HCT116 (cell line): Measurements from ENCODE around the gene GALM.

Experiments used
- ATF3 ChIP-seq: IDR thresholded peaks from 2 replicates; pipeline ENCODE4 v1.6.1; 2012
- CEBPB ChIP-seq: IDR thresholded peaks from 2 replicates; pipeline ENCODE4 v1.6.1; 2012; ENCODE audit warnings: low read depth
- CTCF ChIP-seq, 3 experiments: fragments of 200-600 bp in 1 of 3; sonication (generic) in 1 of 3; IDR thresholded peaks in 2 of 3; conservative IDR thresholded peaks in 1 of 3; 2 replicates each; pipeline ENCODE4 v1.5.1; 2012 to 2017; ENCODE audit warnings: low read depth in 2 of 3, low read length in 2 of 3, antibody characterized with exemption in 1 of 3, borderline replicate concordance in 1 of 3, control low read depth in 1 of 3, mild to moderate bottlenecking in 1 of 3, mixed read lengths in 1 of 3, mixed run types in 1 of 3, moderate library complexity in 1 of 3; ENCODE audit not compliant: insufficient read depth in 1 of 3
- EGR1 ChIP-seq: IDR thresholded peaks from 2 replicates; pipeline ENCODE4 v1.6.1; 2012; ENCODE audit warnings: low read depth
- EZH2 ChIP-seq: fragments of 200-600 bp; sonication (generic); IDR thresholded peaks from 2 replicates; pipeline ENCODE4 v1.6.1; 2017; ENCODE audit warnings: antibody characterized with exemption, mixed run types
- POLR2A ChIP-seq: IDR thresholded peaks from 2 replicates; pipeline ENCODE4 v1.7.0; 2011; ENCODE audit warnings: borderline replicate concordance; ENCODE audit not compliant: insufficient read depth, insufficient read length; ENCODE audit errors: extremely low read depth
- POLR2AphosphoS5 ChIP-seq: IDR thresholded peaks from 2 replicates; pipeline ENCODE4 v1.6.1; 2011; ENCODE audit warnings: mild to moderate bottlenecking, low read depth, low read length, moderate library complexity
- SP1 ChIP-seq: IDR thresholded peaks from 2 replicates; pipeline ENCODE4 v1.6.1; 2012; ENCODE audit warnings: low read depth
- SRF ChIP-seq: IDR thresholded peaks from 2 replicates; pipeline ENCODE4 v1.6.1; 2012; ENCODE audit warnings: low read depth
- YY1 ChIP-seq: IDR thresholded peaks from 2 replicates; pipeline ENCODE4 v1.6.1; 2011; ENCODE audit warnings: low read length, low read depth, moderate library complexity, mild to moderate bottlenecking; ENCODE audit not compliant: insufficient replicate concordance; ENCODE audit errors: extremely low read depth

- TF ChIP-seq POLR2AphosphoS5 = no peak
- TF ChIP-seq CTCF (IDR thresholded peaks at IDR 0.05 in 2 of 3, conservative IDR thresholded peaks at IDR 0.05 in 1 of 3; ENCODE audit: borderline replicate concordance in 1 of 3, insufficient read depth in 1 of 3, low read depth in 2 of 3, low read length in 2 of 3) = no peak
- TF ChIP-seq EZH2 = no peak
- no peak for TF ChIP-seq POLR2A
- no peak for TF ChIP-seq EGR1
- TF ChIP-seq CEBPB = no peak
- TF ChIP-seq SRF = no peak
- no peak for TF ChIP-seq SP1
- TF ChIP-seq ATF3 = no peak
- no peak for TF ChIP-seq YY1
Measured at GRCh38 chr2:38744399-38744780, 78.5 kb downstream of the GALM start.
